Liver (tissue), 9 donors: ENCODE data around the gene AIP. TPM values are rescaled to one million over a fixed set of nuclear protein-coding genes. Genes with fewer than 3 reads are reported as not detected.

Experiments
- DNase-seq: peaks from one replicate; pipeline ENCODE4 v3.0.0-alpha.2; 2017; ENCODE audit warnings: low spot score
- H3K27ac ChIP-seq, 2 donors: one replicate each; pipeline ENCODE4 v1.7.0; 2013; ENCODE audit warnings: inconsistent platforms in 2 of 2, low read length in 2 of 2, control low read depth in 1 of 2, low read depth in 1 of 2, mild to moderate bottlenecking in 1 of 2
- H3K27me3 ChIP-seq, 4 donors: one replicate each; pipeline versions ENCODE4 v1.6.1 to v1.7.0; 2013; ENCODE audit warnings: low read length in 3 of 4, inconsistent platforms in 1 of 4, mild to moderate bottlenecking in 1 of 4, moderate library complexity in 1 of 4; ENCODE audit not compliant: control insufficient read depth in 4 of 4, insufficient read depth in 4 of 4
- H3K36me3 ChIP-seq, 4 donors: one replicate each; pipeline versions ENCODE4 v1.6.1 to v1.7.0; 2013; ENCODE audit warnings: low read length in 3 of 4, mild to moderate bottlenecking in 3 of 4, low read depth in 1 of 4, moderate library complexity in 1 of 4; ENCODE audit not compliant: control insufficient read depth in 4 of 4, insufficient read depth in 3 of 4
- H3K4me1 ChIP-seq, 4 donors: one replicate each; pipeline versions ENCODE4 v1.6.1 to v1.7.0; 2013; ENCODE audit warnings: low read length in 3 of 4, mild to moderate bottlenecking in 3 of 4, moderate library complexity in 1 of 4; ENCODE audit not compliant: control insufficient read depth in 4 of 4, insufficient read depth in 4 of 4
- H3K4me3 ChIP-seq, 3 donors: one replicate each; pipeline versions ENCODE4 v1.6.1 to v1.7.0; 2013; ENCODE audit warnings: low read length in 3 of 3, control low read depth in 1 of 3, low read depth in 1 of 3, mild to moderate bottlenecking in 1 of 3
- H3K9ac ChIP-seq, 2 donors: one replicate each; pipeline ENCODE4 v1.7.0; 2013; ENCODE audit warnings: low read length in 2 of 2, mild to moderate bottlenecking in 2 of 2, moderate library complexity in 2 of 2, control low read depth in 1 of 2, low read depth in 1 of 2
- H3K9me3 ChIP-seq, 4 donors: one replicate each; pipeline versions ENCODE4 v1.6.1 to v1.7.0; 2013; ENCODE audit warnings: low read length in 3 of 4; ENCODE audit not compliant: control insufficient read depth in 4 of 4
- ATF3 ChIP-seq: IDR thresholded peaks from 2 replicates; pipeline ENCODE4 v1.6.1; 2016; ENCODE audit warnings: antibody characterized with exemption
- CTCF ChIP-seq: fragments of 150-350 bp; IDR thresholded peaks from 2 replicates; pipeline ENCODE4 v1.5.1; 2017; ENCODE audit warnings: improper control_type of control experiment, low read depth, low read length; ENCODE audit not compliant: missing input control
- EGR1 ChIP-seq, 2 donors: IDR thresholded peaks; 2 replicates each; pipeline ENCODE4 v1.6.1; 2016 to 2018; ENCODE audit warnings: antibody characterized with exemption in 2 of 2, low read depth in 2 of 2
- FOXA1 ChIP-seq: IDR thresholded peaks from 2 replicates; pipeline ENCODE4 v1.6.1; 2016; ENCODE audit warnings: antibody characterized with exemption
- FOXA2 ChIP-seq: IDR thresholded peaks from 2 replicates; pipeline ENCODE4 v1.6.1; 2016; ENCODE audit warnings: antibody characterized with exemption
- GABPA ChIP-seq, 2 donors: IDR thresholded peaks in 1 of 2; conservative IDR thresholded peaks in 1 of 2; 2 replicates each; pipeline ENCODE4 v1.6.1; 2016; ENCODE audit warnings: antibody characterized with exemption in 2 of 2, mild to moderate bottlenecking in 1 of 2, moderate library complexity in 1 of 2
- HNF4A ChIP-seq, 2 donors: conservative IDR thresholded peaks; 2 replicates each; pipeline ENCODE4 v1.6.1; 2016; ENCODE audit warnings: antibody characterized with exemption in 2 of 2, mild to moderate bottlenecking in 2 of 2
- HNF4G ChIP-seq: IDR thresholded peaks from 2 replicates; pipeline ENCODE4 v1.6.1; 2016; ENCODE audit warnings: antibody characterized with exemption
- JUND ChIP-seq, 2 donors: IDR thresholded peaks; 2 replicates each; pipeline ENCODE4 v1.6.1; 2016; ENCODE audit warnings: antibody characterized with exemption in 2 of 2
- MAX ChIP-seq: IDR thresholded peaks from 2 replicates; pipeline ENCODE4 v1.6.1; 2016; ENCODE audit warnings: antibody characterized with exemption
- NR2F2 ChIP-seq: IDR thresholded peaks from 2 replicates; pipeline ENCODE4 v1.6.1; 2016; ENCODE audit warnings: antibody characterized with exemption
- RAD21 ChIP-seq, 2 donors: IDR thresholded peaks; 2 replicates each; pipeline ENCODE4 v1.6.1; 2016; ENCODE audit warnings: antibody characterized with exemption in 2 of 2, mild to moderate bottlenecking in 2 of 2
- REST ChIP-seq: IDR thresholded peaks from 2 replicates; pipeline ENCODE4 v1.6.1; 2016; ENCODE audit warnings: antibody characterized with exemption, mild to moderate bottlenecking
- RXRA ChIP-seq, 2 donors: IDR thresholded peaks; 2 replicates each; pipeline ENCODE4 v1.6.1; 2017 to 2018; ENCODE audit warnings: antibody characterized with exemption in 2 of 2, mild to moderate bottlenecking in 1 of 2
- TAF1 ChIP-seq: conservative IDR thresholded peaks from 2 replicates; pipeline ENCODE4 v1.6.1; 2016; ENCODE audit warnings: antibody characterized with exemption, mild to moderate bottlenecking
- YY1 ChIP-seq: IDR thresholded peaks from 2 replicates; pipeline ENCODE4 v1.6.1; 2016; ENCODE audit warnings: antibody characterized with exemption, mild to moderate bottlenecking
- ZBTB33 ChIP-seq: IDR thresholded peaks from 2 replicates; pipeline ENCODE4 v1.6.1; 2016; ENCODE audit warnings: antibody characterized with exemption
- WGBS: extraction: QIAGEN DNeasy Blood & Tissue Kit; methylation state at CpG from one replicate; pipeline ENCODE4 v1.1.7; 2013; 5-methylcytosine and 5-hydroxymethylcytosine counted together
- polyA plus RNA-seq, 2 donors: library from polyadenylated mRNA; stranded (reverse) in 1 of 2; unstranded in 1 of 2; fragments of 200-250 nt in 1 of 2; fragments of >200 nt in 1 of 2; fragmentation: Nextera tagmentation in 1 of 2; extraction: Ambion mirVana in 1 of 2; gene quantifications; one replicate each; pipeline versions ENCODE4 v1.2.1 to v1.2.3, GENCODE V29; 2013 to 2015
- total RNA-seq, 2 donors: library from RNA; depleted of rRNA; stranded (reverse); fragments of >200 nt; gene quantifications; one replicate each; pipeline ENCODE4 v1.2.3, GENCODE V29; 2014
- donor health status: healthy.
- donor health status: healthy.
- donor health status: healthy.
- donor health status: healthy.
- donor health status: healthy.

The AIP gene
- total and polyA plus RNA-seq, 4 donors = 17.6 to 28.2 (median 23.1) TPM

GRCh38 chr11:67534070-67534679 is 51.3 kb downstream of the AIP start:
- Histone ChIP-seq H3K27me3 (no peaks in the 10 kb centered on the region), H3K9ac (no peak overlapping the region), H3K9me3 (no peaks in the 10 kb centered on the region), H3K36me3 (no peaks in the 10 kb centered on the region), H3K4me1 (no peaks in the 10 kb centered on the region), H3K27ac (no peak overlapping the region), H3K4me3 (no peak overlapping the region)
- TF ChIP-seq RXRA (IDR thresholded peaks at IDR 0.05) = no peak
- no peak for TF ChIP-seq FOXA2
- TF ChIP-seq CTCF = no peak
- no peak for TF ChIP-seq MAX
- TF ChIP-seq REST = no peak
- TF ChIP-seq TAF1 = no peak
- no peak for TF ChIP-seq HNF4G
- TF ChIP-seq HNF4A (conservative IDR thresholded peaks at IDR 0.05) = no peak
- no peak for TF ChIP-seq JUND (IDR thresholded peaks at IDR 0.05)
- TF ChIP-seq EGR1 (IDR thresholded peaks at IDR 0.05; ENCODE audit: low read depth in 2 of 2) = no peak
- no peak for TF ChIP-seq YY1
- TF ChIP-seq GABPA (IDR thresholded peaks at IDR 0.05 in 1 of 2, conservative IDR thresholded peaks at IDR 0.05 in 1 of 2) = no peak
- no peak for TF ChIP-seq RAD21 (IDR thresholded peaks at IDR 0.05)
- no peak for DNase-seq
- 49% methylated on average over 4 of the region's 4 CpGs for WGBS

GRCh38 chr11:67535561-67535960 is 52.7 kb downstream of the AIP start:
- no peak overlapping the region for H3K27ac ChIP-seq
- no peaks in the 10 kb centered on the region for H3K27me3 ChIP-seq
- no peak overlapping the region for H3K9ac ChIP-seq
- no peaks in the 10 kb centered on the region for H3K36me3 ChIP-seq
- 62% methylated on average over 1 of the region's 1 CpG for WGBS
- no peaks in the 10 kb centered on the region for H3K9me3 ChIP-seq
- TF ChIP-seq ZBTB33 = no peak
- no peak for TF ChIP-seq HNF4A (conservative IDR thresholded peaks at IDR 0.05)
- no peak for TF ChIP-seq RAD21 (IDR thresholded peaks at IDR 0.05)
- TF ChIP-seq NR2F2 = no peak
- TF ChIP-seq EGR1 (IDR thresholded peaks at IDR 0.05; ENCODE audit: low read depth in 2 of 2) = no peak
- no peak for TF ChIP-seq ATF3
- TF ChIP-seq MAX = no peak
- TF ChIP-seq FOXA1 = no peak
- TF ChIP-seq REST = no peak
- no peak for TF ChIP-seq YY1
- TF ChIP-seq CTCF = no peak
- TF ChIP-seq FOXA2 = no peak
- no peak for TF ChIP-seq GABPA (IDR thresholded peaks at IDR 0.05 in 1 of 2, conservative IDR thresholded peaks at IDR 0.05 in 1 of 2)
- no peak for DNase-seq
- no peak overlapping the region for H3K4me3 ChIP-seq
- H3K4me1 ChIP-seq = no peaks in the 10 kb centered on the region
